H9 (cell line): ENCODE measurements around the gene GABRR2. TPM values are rescaled to one million over a fixed set of nuclear protein-coding genes. Genes with fewer than 3 reads are reported as not detected.

ENCODE experiments used
- DNase-seq: peaks from one replicate; pipeline ENCODE4 v3.0.0-alpha.2; 2017
- H2AFZ ChIP-seq: one replicate; pipeline ENCODE4 v1.6.1; 2013; ENCODE audit warnings: mild to moderate bottlenecking, low read length, control low read depth, moderate library complexity
- H2AK5ac ChIP-seq: 2 replicates; pipeline ENCODE4 v1.6.1; 2013; ENCODE audit warnings: low read length, control low read depth, mixed read lengths; ENCODE audit not compliant: insufficient read length
- H2BK120ac ChIP-seq: one replicate; pipeline ENCODE4 v1.6.1; 2013; ENCODE audit warnings: low read depth, mild to moderate bottlenecking, low read length, control low read depth, inconsistent platforms; ENCODE audit not compliant: poor library complexity, severe bottlenecking
- H2BK12ac ChIP-seq: 2 replicates; pipeline ENCODE4 v1.6.1; 2013; ENCODE audit warnings: low read length, control low read depth, mixed read lengths, low read depth; ENCODE audit not compliant: insufficient read length
- H2BK15ac ChIP-seq: 2 replicates; pipeline ENCODE4 v1.6.1; 2013; ENCODE audit warnings: low read depth, low read length, control low read depth
- H2BK20ac ChIP-seq: one replicate; pipeline ENCODE4 v1.6.1; 2013; ENCODE audit warnings: low read depth, mild to moderate bottlenecking, low read length, control low read depth, inconsistent platforms; ENCODE audit not compliant: poor library complexity, severe bottlenecking
- H2BK5ac ChIP-seq: 2 replicates; pipeline ENCODE4 v1.6.1; 2013; ENCODE audit warnings: low read length, control low read depth, mixed read lengths; ENCODE audit not compliant: insufficient read length
- H3K14ac ChIP-seq: 2 replicates; pipeline ENCODE4 v1.6.1; 2013; ENCODE audit warnings: low read length, control low read depth; ENCODE audit not compliant: insufficient read depth
- H3K18ac ChIP-seq: 2 replicates; pipeline ENCODE4 v1.6.1; 2013; ENCODE audit warnings: low read depth, mild to moderate bottlenecking, mixed read lengths, low read length, control low read depth; ENCODE audit not compliant: insufficient read length
- H3K23ac ChIP-seq: 2 replicates; pipeline ENCODE4 v1.6.1; 2013; ENCODE audit warnings: low read length, control low read depth, mixed read lengths, low read depth; ENCODE audit not compliant: insufficient read length
- H3K23me2 ChIP-seq: 2 replicates; pipeline ENCODE4 v1.6.1; 2013; ENCODE audit warnings: low read depth, mild to moderate bottlenecking, mixed read lengths, low read length, control low read depth; ENCODE audit not compliant: insufficient read length, poor library complexity, severe bottlenecking
- H3K27ac ChIP-seq: 2 replicates; pipeline ENCODE4 v1.5.1; 2013; ENCODE audit warnings: low read length, control low read depth, mixed read lengths, low read depth; ENCODE audit not compliant: insufficient read length
- H3K27me3 ChIP-seq: 2 replicates; pipeline ENCODE4 v1.6.1; 2013; ENCODE audit warnings: low read length, control low read depth, inconsistent platforms; ENCODE audit not compliant: insufficient read depth
- H3K4ac ChIP-seq: 2 replicates; pipeline ENCODE4 v1.6.1; 2013; ENCODE audit warnings: low read depth, mild to moderate bottlenecking, control low read depth, inconsistent platforms, low read length, moderate library complexity
- H3K4me1 ChIP-seq: 2 replicates; pipeline ENCODE4 v1.6.1; 2013; ENCODE audit warnings: low read length, control low read depth, inconsistent platforms; ENCODE audit not compliant: insufficient read depth
- H3K4me2 ChIP-seq: 2 replicates; pipeline ENCODE4 v1.6.1; 2013; ENCODE audit warnings: low read length, control low read depth, mixed read lengths; ENCODE audit not compliant: insufficient read length, insufficient read depth
- H3K56ac ChIP-seq: 2 replicates; pipeline ENCODE4 v1.6.1; 2013; ENCODE audit warnings: low read depth, mild to moderate bottlenecking, mixed read lengths, low read length, control low read depth; ENCODE audit not compliant: insufficient read length
- H3K79me1 ChIP-seq: 2 replicates; pipeline ENCODE4 v1.6.1; 2013; ENCODE audit warnings: low read depth, mild to moderate bottlenecking, moderate library complexity, low read length, control low read depth, inconsistent platforms; ENCODE audit not compliant: insufficient read depth, poor library complexity, severe bottlenecking
- H3K79me2 ChIP-seq: 2 replicates; pipeline ENCODE4 v1.6.1; 2013; ENCODE audit warnings: low read length, control low read depth, inconsistent platforms; ENCODE audit not compliant: insufficient read depth
- H3K9ac ChIP-seq: 2 replicates; pipeline ENCODE4 v1.6.1; 2013; ENCODE audit warnings: low read length, control low read depth, mixed read lengths; ENCODE audit not compliant: insufficient read length; ENCODE audit errors: extremely low read depth
- H3K9me3 ChIP-seq: one replicate; pipeline ENCODE4 v1.6.1; 2013; ENCODE audit warnings: low read depth, low read length, inconsistent platforms; ENCODE audit not compliant: control insufficient read depth
- H3T11ph ChIP-seq: one replicate; pipeline ENCODE4 v1.6.1; 2013; ENCODE audit warnings: mild to moderate bottlenecking, low read length, control low read depth, inconsistent platforms
- H4K20me1 ChIP-seq: one replicate; pipeline ENCODE4 v1.6.1; 2013; ENCODE audit not compliant: control insufficient read depth, insufficient read length, insufficient read depth
- H4K5ac ChIP-seq: 2 replicates; pipeline ENCODE4 v1.6.1; 2013; ENCODE audit warnings: low read depth, mild to moderate bottlenecking, mixed read lengths, low read length, control low read depth; ENCODE audit not compliant: insufficient read length
- H4K8ac ChIP-seq: replicated peaks from 2 replicates; pipeline ENCODE4 v1.6.1; 2013; ENCODE audit warnings: low read length, control low read depth, mixed read lengths, low read depth; ENCODE audit not compliant: insufficient read length
- H4K91ac ChIP-seq: 2 replicates; pipeline ENCODE4 v1.6.1; 2013; ENCODE audit warnings: low read depth, mild to moderate bottlenecking, moderate library complexity, mixed read lengths, low read length, control low read depth; ENCODE audit not compliant: insufficient read length
- H3K27ac Mint-ChIP-seq, 3 experiments: 2 replicates in 2 of 3; 3 replicates in 1 of 3; pipeline ENCODE4 v1.8.0; 2020 to 2021; ENCODE audit warnings: mixed read lengths in 3 of 3, mild to moderate bottlenecking in 1 of 3, moderate library complexity in 1 of 3
- H3K27me3 Mint-ChIP-seq: 2 replicates; pipeline ENCODE4 v1.8.0; 2021; ENCODE audit warnings: low read depth, mild to moderate bottlenecking, moderate library complexity, mixed read lengths
- H3K36me3 Mint-ChIP-seq, 3 experiments: 2 replicates in 2 of 3; 3 replicates in 1 of 3; pipeline ENCODE4 v1.8.0; 2020 to 2021; ENCODE audit warnings: low read depth in 3 of 3, mixed read lengths in 3 of 3; ENCODE audit not compliant: insufficient read depth in 1 of 3
- H3K4me1 Mint-ChIP-seq, 2 experiments: 2 replicates each; pipeline ENCODE4 v1.8.0; 2020; ENCODE audit warnings: mixed read lengths in 2 of 2
- H3K4me3 Mint-ChIP-seq, 2 experiments: 2 replicates in 1 of 2; 3 replicates in 1 of 2; pipeline ENCODE4 v1.8.0; 2020 to 2021; ENCODE audit warnings: mild to moderate bottlenecking in 2 of 2, mixed read lengths in 2 of 2, moderate library complexity in 1 of 2
- H3K9me3 Mint-ChIP-seq, 2 experiments: 2 replicates in 1 of 2; 3 replicates in 1 of 2; pipeline ENCODE4 v1.8.0; 2020; ENCODE audit warnings: mild to moderate bottlenecking in 2 of 2, mixed read lengths in 2 of 2, moderate library complexity in 1 of 2
- CTCF ChIP-seq: fragments of 200-600 bp; sonication (generic); conservative IDR thresholded peaks from 3 replicates; pipeline ENCODE4 v1.8.0; 2021; ENCODE audit warnings: antibody characterized with exemption, mild to moderate bottlenecking
- WGBS: extraction: QIAGEN DNeasy Blood & Tissue Kit; methylation state at CpG from one replicate; pipeline ENCODE4 v1.1.7; 2013; ENCODE audit warnings: missing lambda C conversion rate, low lambda C conversion rate, mixed read lengths; ENCODE audit not compliant: insufficient read length; ENCODE audit errors: extremely low coverage; 5-methylcytosine and 5-hydroxymethylcytosine counted together
- total RNA-seq: library from RNA; stranded (reverse); gene quantifications from 2 replicates; pipeline ENCODE4 v1.2.1, GENCODE V29; 2021

GABRR2 gene
- total RNA-seq, 1 experiment from 2014 or later, result not detected

- no peak overlapping the region for H3K14ac ChIP-seq
- no peak overlapping the region for H2BK20ac ChIP-seq
- WGBS, result no CpG with 5 or more reads among the region's 5 CpGs
- H2BK5ac ChIP-seq, result no peak overlapping the region
- H2AFZ ChIP-seq, result no peak overlapping the region
- H4K5ac ChIP-seq, result no peak overlapping the region
- H3K4me2 ChIP-seq, result no peak overlapping the region
- TF ChIP-seq CTCF, result no peak
- H3K27ac ChIP-seq, result no peak overlapping the region
- H3K18ac ChIP-seq, result no peak overlapping the region
- no peak overlapping the region for H2BK120ac ChIP-seq
- H3K9ac ChIP-seq, result no peak overlapping the region
- no peak overlapping the region for H4K8ac ChIP-seq
- H3K79me1 ChIP-seq, result no peaks in the 10 kb centered on the region
- no peak overlapping the region for H2BK15ac ChIP-seq
- H3K4ac ChIP-seq, result no peak overlapping the region
- H3K9me3 Mint-ChIP-seq, result no peaks in the 10 kb centered on the region
- no peaks in the 10 kb centered on the region for H3K9me3 ChIP-seq
- no peak overlapping the region for H3T11ph ChIP-seq
- H4K20me1 ChIP-seq, result no peaks in the 10 kb centered on the region
- no peaks in the 10 kb centered on the region for H3K36me3 Mint-ChIP-seq
- H3K4me1 ChIP-seq, result no peaks in the 10 kb centered on the region
- H3K27ac Mint-ChIP-seq, result no peak overlapping the region
- H2BK12ac ChIP-seq, result no peak overlapping the region
- peaks cover 3% of the 10 kb centered on the region; the same call in 1 of the 2 replicates for H3K27me3 Mint-ChIP-seq
- DNase-seq, result no peak
- H3K27me3 ChIP-seq, result no peaks in the 10 kb centered on the region
- H3K4me3 Mint-ChIP-seq, result no peak overlapping the region
- H4K91ac ChIP-seq, result no peak overlapping the region
- H2AK5ac ChIP-seq, result no peak overlapping the region
- no peaks in the 10 kb centered on the region for H3K4me1 Mint-ChIP-seq
- H3K23ac ChIP-seq, result no peak overlapping the region
- H3K56ac ChIP-seq, result no peak overlapping the region
- no peaks in the 10 kb centered on the region for H3K79me2 ChIP-seq
- no peaks in the 10 kb centered on the region for H3K23me2 ChIP-seq
Observed at GRCh38 chr6:89260832-89261231, 54.3 kb downstream of the GABRR2 start.
